K562 (cell line): ENCODE data around the gene NTRK1. TPM values are rescaled to one million over a fixed set of nuclear protein-coding genes. Genes with fewer than 3 reads are reported as not detected.
A peak's percentile ranks its signal among the peaks of the same experiment; 100 is the strongest.

Source experiments
- CREBBP ChIP-seq: IDR thresholded peaks from one replicate; pipeline ENCODE4 v1.6.1; 2012; ENCODE audit warnings: low read depth, mild to moderate bottlenecking, control low read depth, inconsistent platforms, low read length
- DIDO1 ChIP-seq: fragments of 450-650 bp; IDR thresholded peaks from 2 replicates; pipeline ENCODE4 v1.6.1; 2016; ENCODE audit warnings: low read depth, missing biosample characterization, missing genetic modification characterization
- ESRRA ChIP-seq: fragments of 450-650 bp; IDR thresholded peaks from 2 replicates; pipeline ENCODE4 v1.6.1; 2014; ENCODE audit warnings: low read depth, mild to moderate bottlenecking, moderate library complexity, borderline replicate concordance
- MEF2A ChIP-seq: IDR thresholded peaks from 2 replicates; pipeline ENCODE4 v1.6.1; 2011; ENCODE audit warnings: low read depth, mild to moderate bottlenecking, low read length, moderate library complexity; ENCODE audit not compliant: control insufficient read depth
- MYNN ChIP-seq, 2 experiments: sonication (generic); formaldehyde crosslinking in 1 of 2; IDR thresholded peaks; 2 replicates each; pipeline versions ENCODE4 v1.5.0 to v1.6.1; 2016 to 2020; ENCODE audit warnings: antibody characterized with exemption in 1 of 2, missing genetic modification reagents in 1 of 2
- NFIC ChIP-seq: fragments of 450-650 bp; IDR thresholded peaks from 2 replicates; pipeline ENCODE4 v1.6.1; 2017; ENCODE audit warnings: mild to moderate bottlenecking, inconsistent platforms
- NFYB ChIP-seq: IDR thresholded peaks from 2 replicates; pipeline ENCODE4 v1.6.1; 2011; ENCODE audit warnings: mild to moderate bottlenecking, moderate library complexity; ENCODE audit not compliant: insufficient read length; ENCODE audit errors: extremely low read depth
- RB1 ChIP-seq: fragments of 450-650 bp; IDR thresholded peaks from 2 replicates; pipeline ENCODE4 v1.6.1; 2017; ENCODE audit warnings: low read depth, mild to moderate bottlenecking
- RBM34 ChIP-seq: fragments of 200-400 bp; formaldehyde crosslinking; IDR thresholded peaks from 2 replicates; pipeline ENCODE4 v1.6.1; 2018; ENCODE audit warnings: low read length, borderline replicate concordance; ENCODE audit not compliant: insufficient read depth
- TEAD4 ChIP-seq, 2 experiments: sonication (generic) in 1 of 2; formaldehyde crosslinking in 1 of 2; IDR thresholded peaks; 2 replicates each; pipeline versions ENCODE4 v1.6.1 to v1.8.0; 2012 to 2022; ENCODE audit warnings: borderline replicate concordance in 1 of 2, inconsistent platforms in 1 of 2, low read length in 1 of 2, mild to moderate bottlenecking in 1 of 2, missing genetic modification reagents in 1 of 2
- U2AF1 ChIP-seq: fragments of 200-400 bp; formaldehyde crosslinking; optimal IDR thresholded peaks from 2 replicates; pipeline ENCODE3; 2017; ENCODE audit warnings: mild to moderate bottlenecking, low read depth, low read length, moderate library complexity
- ZNF143 ChIP-seq: sonication (generic); formaldehyde crosslinking; IDR thresholded peaks from 2 replicates; pipeline ENCODE4 v1.9.0; 2022; ENCODE audit warnings: mild to moderate bottlenecking, missing genetic modification reagents
- ZNF436 ChIP-seq: fragments of 250-450, 450-650 bp; sonication (Bioruptor Pico); formaldehyde crosslinking; IDR thresholded peaks from 2 replicates; pipeline ENCODE4 v1.7.0; 2020; ENCODE audit warnings: mild to moderate bottlenecking
- ZNF561 ChIP-seq: fragments of 450-650 bp; formaldehyde crosslinking; conservative IDR thresholded peaks from 2 replicates; pipeline ENCODE4 v1.4.0; 2020; ENCODE audit warnings: mild to moderate bottlenecking, moderate library complexity
- polyA plus RNA-seq, 8 experiments: library from polyadenylated mRNA; depleted of rRNA in 4 of 8; stranded (reverse) in 5 of 8; unstranded in 3 of 8; fragments of >200 nt; fragmentation: Nextera tagmentation in 2 of 8; fragmentation: Illumina TruSeq in 1 of 8; extraction: Ambion mirVana in 2 of 8; extraction: Trizol in 1 of 8; gene quantifications; 2 replicates each; pipeline versions ENCODE4 v1.2.1 to v1.2.3, GENCODE V29; 2011 to 2014; ENCODE audit warnings: inconsistent platforms in 1 of 8, missing spikeins in 1 of 8
- total RNA-seq, 7 experiments: library from RNA; depleted of rRNA in 6 of 7; stranded (reverse); fragments of >200 nt in 6 of 7; fragmentation: Illumina TruSeq in 2 of 7; extraction: Trizol in 2 of 7; gene quantifications; 2 replicates each; pipeline versions ENCODE4 v1.2.1 to v1.2.3, GENCODE V29; 2011 to 2021; ENCODE audit warnings: low replicate concordance in 1 of 7
- TF ChIP-seq, protein P1 (sequence below), 2 experiments: fragments of 450-650 bp; conservative IDR thresholded peaks; 2 replicates each; pipeline ENCODE4 v1.6.1; 2017; ENCODE audit warnings: mild to moderate bottlenecking in 2 of 2, moderate library complexity in 2 of 2
- TF ChIP-seq, protein P2 (sequence below): sonication (generic); formaldehyde crosslinking; IDR thresholded peaks from 2 replicates; pipeline ENCODE4 v1.8.1; 2023; ENCODE audit warnings: missing genetic modification reagents, mild to moderate bottlenecking, borderline replicate concordance
- TF ChIP-seq, protein P3 (sequence below), 2 experiments: IDR thresholded peaks in 1 of 2; conservative IDR thresholded peaks in 1 of 2; 2 replicates each; pipeline ENCODE4 v1.6.1; 2016; ENCODE audit warnings: low read depth in 2 of 2, mild to moderate bottlenecking in 1 of 2, missing compliant biosample characterization in 1 of 2, missing genetic modification characterization in 1 of 2, moderate library complexity in 1 of 2

The NTRK1 gene
- total and polyA plus RNA-seq, 9 of the 15 experiments (the other 6 are each of a cell fraction or from before 2014, with no cell fraction given) = 0.46 to 30.0 (median 7.9) TPM

DNA sequence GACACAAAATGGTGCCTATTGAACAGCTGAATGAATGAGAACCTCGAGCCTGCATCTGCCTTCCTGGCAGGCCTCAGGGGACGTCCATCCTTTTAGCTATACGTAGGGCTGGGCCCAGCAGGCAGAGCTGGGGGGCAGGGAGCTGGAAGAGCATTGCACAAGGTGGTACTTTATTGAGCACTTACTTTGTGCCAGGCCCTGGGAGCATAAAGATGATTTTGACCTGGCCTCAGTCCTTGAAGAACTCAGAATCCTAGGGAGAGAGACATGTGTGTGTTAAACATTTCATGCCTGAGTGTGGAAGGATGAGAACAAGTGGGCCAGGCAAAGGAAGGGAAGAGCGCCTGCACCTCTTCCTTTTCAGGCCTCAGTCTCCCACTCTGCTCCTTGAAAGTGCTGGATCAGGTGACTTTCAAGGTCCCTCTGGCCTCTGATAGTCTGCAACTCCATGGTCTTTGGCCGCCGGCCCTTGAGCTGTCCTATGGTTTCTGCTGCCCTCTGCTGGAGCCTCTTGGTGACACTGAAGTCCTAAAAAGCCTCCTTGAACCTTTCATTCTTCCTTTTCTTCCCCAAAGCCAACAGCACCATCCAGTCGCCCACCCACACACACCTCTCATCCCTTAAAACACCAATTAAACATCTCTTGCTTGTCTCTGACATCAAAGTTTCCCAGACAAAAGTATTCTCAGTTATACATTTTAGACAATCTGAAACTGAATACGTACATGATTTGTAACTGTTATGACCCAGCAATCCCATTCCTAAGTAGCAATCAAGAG is 29.3 kb downstream of the NTRK1 start (continued):
- TF ChIP-seq TEAD4 (IDR thresholded peaks at IDR 0.05; ENCODE audit: low read length) (no peak), TEAD4 (CRISPR knock-in tag; IDR thresholded peaks at IDR 0.05; ENCODE audit: borderline replicate concordance) (no peak), RBM34 (no peak), NFIC (peak; percentile 60), MEF2A (no peak), U2AF1 (no peak), RB1 (peak; percentile 89), ZNF561 (no peak), ESRRA (peak; percentile 63; the same call in 1 of the 2 replicates), NFYB (no peak), MYNN (IDR thresholded peaks at IDR 0.05) (no peak), MYNN (CRISPR knock-in tag; IDR thresholded peaks at IDR 0.05) (no peak), ZNF436 (CRISPR knock-in tag) (no peak), CREBBP (no peak), DIDO1 (no peak), ZNF143 (CRISPR knock-in tag) (no peak)
- TF ChIP-seq, protein P1, sequence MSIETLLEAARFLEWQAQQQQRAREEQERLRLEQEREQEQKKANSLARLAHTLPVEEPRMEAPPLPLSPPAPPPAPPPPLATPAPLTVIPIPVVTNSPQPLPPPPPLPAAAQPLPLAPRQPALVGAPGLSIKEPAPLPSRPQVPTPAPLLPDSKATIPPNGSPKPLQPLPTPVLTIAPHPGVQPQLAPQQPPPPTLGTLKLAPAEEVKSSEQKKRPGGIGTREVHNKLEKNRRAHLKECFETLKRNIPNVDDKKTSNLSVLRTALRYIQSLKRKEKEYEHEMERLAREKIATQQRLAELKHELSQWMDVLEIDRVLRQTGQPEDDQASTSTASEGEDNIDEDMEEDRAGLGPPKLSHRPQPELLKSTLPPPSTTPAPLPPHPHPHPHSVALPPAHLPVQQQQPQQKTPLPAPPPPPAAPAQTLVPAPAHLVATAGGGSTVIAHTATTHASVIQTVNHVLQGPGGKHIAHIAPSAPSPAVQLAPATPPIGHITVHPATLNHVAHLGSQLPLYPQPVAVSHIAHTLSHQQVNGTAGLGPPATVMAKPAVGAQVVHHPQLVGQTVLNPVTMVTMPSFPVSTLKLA (conservative IDR thresholded peaks at IDR 0.05) = no peak
- TF ChIP-seq, protein P2, sequence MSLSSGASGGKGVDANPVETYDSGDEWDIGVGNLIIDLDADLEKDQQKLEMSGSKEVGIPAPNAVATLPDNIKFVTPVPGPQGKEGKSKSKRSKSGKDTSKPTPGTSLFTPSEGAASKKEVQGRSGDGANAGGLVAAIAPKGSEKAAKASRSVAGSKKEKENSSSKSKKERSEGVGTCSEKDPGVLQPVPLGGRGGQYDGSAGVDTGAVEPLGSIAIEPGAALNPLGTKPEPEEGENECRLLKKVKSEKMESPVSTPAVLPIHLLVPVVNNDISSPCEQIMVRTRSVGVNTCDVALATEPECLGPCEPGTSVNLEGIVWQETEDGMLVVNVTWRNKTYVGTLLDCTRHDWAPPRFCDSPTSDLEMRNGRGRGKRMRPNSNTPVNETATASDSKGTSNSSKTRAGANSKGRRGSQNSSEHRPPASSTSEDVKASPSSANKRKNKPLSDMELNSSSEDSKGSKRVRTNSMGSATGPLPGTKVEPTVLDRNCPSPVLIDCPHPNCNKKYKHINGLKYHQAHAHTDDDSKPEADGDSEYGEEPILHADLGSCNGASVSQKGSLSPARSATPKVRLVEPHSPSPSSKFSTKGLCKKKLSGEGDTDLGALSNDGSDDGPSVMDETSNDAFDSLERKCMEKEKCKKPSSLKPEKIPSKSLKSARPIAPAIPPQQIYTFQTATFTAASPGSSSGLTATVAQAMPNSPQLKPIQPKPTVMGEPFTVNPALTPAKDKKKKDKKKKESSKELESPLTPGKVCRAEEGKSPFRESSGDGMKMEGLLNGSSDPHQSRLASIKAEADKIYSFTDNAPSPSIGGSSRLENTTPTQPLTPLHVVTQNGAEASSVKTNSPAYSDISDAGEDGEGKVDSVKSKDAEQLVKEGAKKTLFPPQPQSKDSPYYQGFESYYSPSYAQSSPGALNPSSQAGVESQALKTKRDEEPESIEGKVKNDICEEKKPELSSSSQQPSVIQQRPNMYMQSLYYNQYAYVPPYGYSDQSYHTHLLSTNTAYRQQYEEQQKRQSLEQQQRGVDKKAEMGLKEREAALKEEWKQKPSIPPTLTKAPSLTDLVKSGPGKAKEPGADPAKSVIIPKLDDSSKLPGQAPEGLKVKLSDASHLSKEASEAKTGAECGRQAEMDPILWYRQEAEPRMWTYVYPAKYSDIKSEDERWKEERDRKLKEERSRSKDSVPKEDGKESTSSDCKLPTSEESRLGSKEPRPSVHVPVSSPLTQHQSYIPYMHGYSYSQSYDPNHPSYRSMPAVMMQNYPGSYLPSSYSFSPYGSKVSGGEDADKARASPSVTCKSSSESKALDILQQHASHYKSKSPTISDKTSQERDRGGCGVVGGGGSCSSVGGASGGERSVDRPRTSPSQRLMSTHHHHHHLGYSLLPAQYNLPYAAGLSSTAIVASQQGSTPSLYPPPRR (CRISPR knock-in tag) = no peak
- TF ChIP-seq, protein P3, sequence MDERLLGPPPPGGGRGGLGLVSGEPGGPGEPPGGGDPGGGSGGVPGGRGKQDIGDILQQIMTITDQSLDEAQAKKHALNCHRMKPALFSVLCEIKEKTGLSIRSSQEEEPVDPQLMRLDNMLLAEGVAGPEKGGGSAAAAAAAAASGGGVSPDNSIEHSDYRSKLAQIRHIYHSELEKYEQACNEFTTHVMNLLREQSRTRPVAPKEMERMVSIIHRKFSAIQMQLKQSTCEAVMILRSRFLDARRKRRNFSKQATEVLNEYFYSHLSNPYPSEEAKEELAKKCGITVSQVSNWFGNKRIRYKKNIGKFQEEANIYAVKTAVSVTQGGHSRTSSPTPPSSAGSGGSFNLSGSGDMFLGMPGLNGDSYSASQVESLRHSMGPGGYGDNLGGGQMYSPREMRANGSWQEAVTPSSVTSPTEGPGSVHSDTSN (CRISPR knock-in tag; IDR thresholded peaks at IDR 0.05; ENCODE audit: low read depth) = no peak
- TF ChIP-seq, protein P3 (tag; conservative IDR thresholded peaks at IDR 0.05; ENCODE audit: low read depth) = no peak
